ENCODE data around the gene RYR1.
A peak's percentile ranks its signal among the peaks of the same experiment; 100 is the strongest.
"Not testable (repeated sequence)": the region's sequence is repeated elsewhere in the genome, so short reads cannot be mapped to it uniquely, and the experiment has no call there.

RYR1 gene

GRCh38 chr19:38514812-38515633, 81.5 kb downstream of the RYR1 start:
- peak; percentile 92 for DNase-seq (ENCODE audit: low spot score)

- no peak for DNase-seq (ENCODE audit: low spot score)
Measured at GRCh38 chr19:38515896-38516295, 82.4 kb downstream of the RYR1 start.

- DNase-seq (ENCODE audit: low spot score), result no peak
Measured at GRCh38 chr19:38516802-38517201, 83.3 kb downstream of the RYR1 start.

DNA sequence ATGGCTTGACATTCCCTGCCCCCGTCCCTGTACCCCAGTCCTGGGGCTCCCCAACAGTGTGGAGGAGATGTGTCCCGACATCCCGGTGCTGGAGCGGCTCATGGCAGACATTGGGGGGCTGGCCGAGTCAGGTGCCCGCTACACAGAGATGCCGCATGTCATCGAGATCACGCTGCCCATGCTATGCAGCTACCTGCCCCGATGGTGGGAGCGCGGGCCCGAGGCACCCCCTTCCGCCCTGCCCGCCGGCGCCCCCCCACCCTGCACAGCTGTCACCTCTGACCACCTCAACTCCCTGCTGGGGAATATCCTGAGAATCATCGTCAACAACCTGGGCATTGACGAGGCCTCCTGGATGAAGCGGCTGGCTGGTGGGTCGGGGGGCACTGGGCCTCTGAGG, 83.8 kb downstream of the RYR1 start:
- no peak for DNase-seq (ENCODE audit: low spot score)

DNA sequence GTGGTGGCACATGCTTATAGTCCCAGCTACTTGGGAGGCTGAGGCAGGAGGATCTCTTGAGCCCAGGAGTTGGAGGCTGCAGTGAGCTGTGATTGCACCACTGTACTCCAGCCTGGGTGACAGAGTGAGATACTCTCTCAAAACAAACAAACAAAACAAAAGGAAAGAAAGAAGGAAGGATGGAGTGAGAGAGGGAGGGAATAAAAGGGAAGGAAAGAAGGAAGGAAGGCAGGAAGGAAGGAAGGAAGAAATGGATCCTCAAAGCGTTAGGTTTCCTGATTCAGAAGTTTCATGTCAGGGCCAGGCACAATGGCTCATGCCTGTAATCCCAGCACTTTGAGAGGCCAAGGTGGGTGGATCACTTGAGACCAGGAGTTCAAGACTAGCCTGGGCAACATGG, 84.5 kb downstream of the RYR1 start:
- not testable (repeated sequence) for DNase-seq (ENCODE audit: low spot score)

DNA sequence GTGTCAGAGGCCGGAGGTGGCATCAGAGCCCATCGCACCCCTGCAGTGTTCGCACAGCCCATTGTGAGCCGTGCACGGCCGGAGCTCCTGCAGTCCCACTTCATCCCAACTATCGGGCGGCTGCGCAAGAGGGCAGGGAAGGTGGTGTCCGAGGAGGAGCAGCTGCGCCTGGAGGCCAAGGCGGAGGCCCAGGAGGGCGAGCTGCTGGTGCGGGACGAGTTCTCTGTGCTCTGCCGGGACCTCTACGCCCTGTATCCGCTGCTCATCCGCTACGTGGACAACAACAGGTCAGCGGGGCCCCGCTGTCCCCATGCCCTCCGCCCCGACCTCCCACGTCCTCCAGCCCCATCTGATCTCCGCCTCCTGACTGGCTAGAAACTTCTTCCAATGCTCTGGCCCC, 85.7 kb downstream of the RYR1 start:
- DNase-seq (ENCODE audit: low spot score), result no peak

- no peak for DNase-seq (ENCODE audit: low spot score)
Measured at GRCh38 chr19:38519988-38520387, 86.5 kb downstream of the RYR1 start.

DNA sequence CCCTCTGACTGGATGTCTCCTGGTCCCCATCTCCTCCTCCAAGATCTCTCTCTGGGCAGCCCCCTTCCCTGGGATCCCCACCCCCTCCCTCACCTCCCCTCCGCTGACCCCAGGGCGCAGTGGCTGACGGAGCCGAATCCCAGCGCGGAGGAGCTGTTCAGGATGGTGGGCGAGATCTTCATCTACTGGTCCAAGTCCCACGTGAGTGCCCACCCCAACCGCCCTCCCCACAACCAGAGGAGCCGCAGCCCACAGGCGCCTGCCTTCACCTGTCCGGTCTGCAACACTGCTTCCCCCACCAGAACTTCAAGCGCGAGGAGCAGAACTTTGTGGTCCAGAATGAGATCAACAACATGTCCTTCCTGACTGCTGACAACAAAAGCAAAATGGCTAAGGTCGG, 89.4 kb downstream of the RYR1 start:
- DNase-seq (ENCODE audit: low spot score), result no peak

GRCh38 chr19:38523319-38523718, 89.8 kb downstream of the RYR1 start:
- DNase-seq (ENCODE audit: low spot score), result no peak

DNA sequence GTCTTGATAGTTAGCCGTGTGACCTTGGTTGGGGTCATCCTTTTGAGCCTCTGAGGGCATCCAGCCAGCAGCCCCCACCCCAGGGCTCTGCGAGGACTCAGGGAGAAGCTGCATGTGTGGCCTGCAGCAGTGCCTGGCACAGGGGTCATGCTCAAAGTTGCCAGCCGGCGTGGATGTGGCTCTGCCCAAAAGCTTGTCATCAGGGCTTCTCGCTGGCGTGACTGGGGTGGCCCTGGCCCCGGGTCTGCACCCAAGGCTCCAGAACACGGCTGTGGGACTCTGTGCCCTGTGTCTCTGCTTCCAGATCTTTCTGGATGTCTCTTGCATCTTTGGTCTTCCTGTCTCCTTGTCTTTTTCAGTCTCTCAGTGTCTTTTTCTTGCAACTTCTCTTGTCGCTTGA, 90.9 kb downstream of the RYR1 start:
- DNase-seq (ENCODE audit: low spot score), result no peak

- no peak for DNase-seq (ENCODE audit: low spot score)
Measured at GRCh38 chr19:38524994-38525634, 91.6 kb downstream of the RYR1 start.

GRCh38 chr19:38526430-38526829, 92.9 kb downstream of the RYR1 start:
- DNase-seq (ENCODE audit: low spot score), result no peak

DNA sequence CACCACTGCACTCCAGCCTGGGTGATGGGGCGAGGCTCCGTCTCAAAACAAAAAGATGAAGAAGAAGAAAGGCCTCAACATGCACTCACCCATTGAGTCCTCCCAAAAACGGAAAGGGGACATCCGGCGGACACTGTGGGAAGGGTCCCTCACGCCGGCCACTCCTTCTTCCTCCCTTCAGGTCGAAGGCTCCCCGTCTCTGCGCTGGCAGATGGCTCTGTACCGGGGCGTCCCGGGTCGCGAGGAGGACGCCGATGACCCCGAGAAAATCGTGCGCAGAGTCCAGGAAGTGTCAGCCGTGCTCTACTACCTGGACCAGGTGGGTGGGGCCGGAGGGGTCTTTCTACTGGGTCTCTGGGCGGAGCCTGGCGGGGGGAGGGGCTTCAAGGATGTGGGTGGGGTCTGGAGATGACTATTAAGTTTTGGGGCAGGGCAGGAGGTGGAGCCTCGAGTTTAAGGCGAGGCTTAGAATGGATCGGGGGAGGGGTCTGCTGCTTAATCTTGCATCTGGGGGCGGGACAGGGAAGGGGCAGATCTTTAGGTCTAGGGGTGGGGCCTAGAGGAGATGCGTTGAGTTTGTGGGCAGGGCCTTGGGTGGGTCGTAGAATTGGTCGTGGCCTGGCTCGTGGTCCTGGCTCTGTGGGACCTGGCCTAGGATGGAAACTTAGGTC, 94.1 kb downstream of the RYR1 start:
- no peak for DNase-seq (ENCODE audit: low spot score)

- no peak for DNase-seq (ENCODE audit: low spot score)
Measured at GRCh38 chr19:38528213-38528755, 94.8 kb downstream of the RYR1 start.

GRCh38 chr19:38528931-38529330, 95.4 kb downstream of the RYR1 start:
- DNase-seq (ENCODE audit: low spot score), result no peak

DNA sequence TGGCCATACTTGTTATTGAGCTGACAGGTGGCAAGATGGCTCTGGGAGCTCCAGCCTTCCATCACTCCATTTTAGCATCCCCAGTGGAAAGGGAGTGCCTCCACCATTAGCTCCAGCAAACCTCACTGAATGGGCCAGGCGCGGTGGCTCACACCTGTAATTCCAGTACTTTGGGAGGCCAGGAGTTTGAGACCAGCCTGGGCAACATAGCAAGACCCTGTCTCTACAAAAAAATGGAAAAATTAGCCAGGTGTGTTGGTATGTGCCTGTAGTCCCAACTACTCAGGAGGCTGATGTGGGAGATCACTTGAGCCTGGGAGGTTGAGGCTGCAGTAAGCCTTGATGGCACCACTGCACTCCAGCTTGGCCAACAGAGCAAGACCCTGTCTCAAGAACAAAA, 98.0 kb downstream of the RYR1 start:
- DNase-seq (ENCODE audit: low spot score), result no peak

- no peak for DNase-seq (ENCODE audit: low spot score)
Measured at GRCh38 chr19:38532939-38533338, 99.4 kb downstream of the RYR1 start.

- no peak for DNase-seq (ENCODE audit: low spot score)
Measured at GRCh38 chr19:38534574-38534973, 101.1 kb downstream of the RYR1 start.

- DNase-seq (ENCODE audit: low spot score), result no peak
Measured at GRCh38 chr19:38535212-38535611, 101.7 kb downstream of the RYR1 start.

DNA sequence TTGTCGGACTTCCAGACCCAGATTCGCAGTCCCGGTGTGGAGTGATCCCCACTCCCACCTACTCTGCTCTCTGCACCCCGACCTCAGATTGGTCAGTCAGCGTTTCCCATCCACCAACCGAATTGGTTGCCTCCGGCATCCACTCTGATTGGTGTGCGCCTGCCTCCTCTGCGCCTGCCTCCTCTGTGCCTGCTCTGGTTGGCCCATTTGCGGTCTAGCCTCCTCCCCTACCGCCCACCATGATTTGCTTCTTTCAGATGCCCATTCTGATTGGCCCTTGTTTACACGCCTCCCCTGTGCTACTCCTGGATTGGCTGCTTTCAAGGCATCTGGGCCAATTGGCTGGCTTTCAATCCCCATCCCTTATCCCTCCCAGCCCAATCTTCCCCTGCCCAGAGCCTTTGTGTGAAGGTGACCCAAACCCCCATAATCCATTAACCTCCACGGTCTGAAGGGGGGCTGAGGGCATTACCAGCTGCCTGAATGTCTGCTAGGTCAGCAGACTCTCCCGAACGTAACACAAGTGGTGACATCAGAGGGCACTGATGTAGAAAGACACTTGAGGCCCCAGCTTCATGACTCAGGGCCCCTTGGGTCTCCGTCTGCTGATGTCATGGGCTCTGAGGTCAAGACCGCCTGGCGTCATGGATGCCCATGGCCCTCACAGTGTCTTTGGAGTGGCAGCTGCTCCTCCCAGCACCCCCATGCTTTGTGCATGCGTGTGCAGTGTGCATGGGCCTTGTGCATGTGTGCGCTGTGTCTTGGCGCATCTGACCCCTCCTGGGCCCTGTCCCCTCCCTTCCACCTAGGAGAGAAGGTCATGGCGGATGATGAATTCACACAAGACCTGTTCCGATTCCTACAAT, 103.8 kb downstream of the RYR1 start:
- DNase-seq (ENCODE audit: low spot score), result no peak

GRCh38 chr19:38538386-38538785, 104.9 kb downstream of the RYR1 start:
- no peak for DNase-seq (ENCODE audit: low spot score)
